HG03565 (cell line): ENCODE data around the gene ZNF584.

Source experiments
- ATAC-seq: cut with Tn5 transposase; IDR thresholded peaks from one replicate; pipeline ENCODE4 v1.9.1; 2021; ENCODE audit warnings: mild to moderate bottlenecking, moderate library complexity; ENCODE audit not compliant: unreplicated experiment

Gene ZNF584

GRCh38 chr19:58385891-58386575, 22.4 kb upstream of the ZNF584 start:
- no peak for ATAC-seq

- peak; percentile 76 for ATAC-seq
Observed at GRCh38 chr19:58386576-58387337, 21.7 kb upstream of the ZNF584 start, which contains the start of gene RPS5. RPS5 (plus strand) TSS chr19:58387269; CDS start chr19:58388138, 869 bp downstream.

GRCh38 chr19:58387338-58388174, 20.9 kb upstream of the ZNF584 start:
- no peak for ATAC-seq

- ATAC-seq, result no peak
Observed at GRCh38 chr19:58388175-58388526, 20.3 kb upstream of the ZNF584 start.

GRCh38 chr19:58392945-58393724, 15.3 kb upstream of the ZNF584 start:
- ATAC-seq, result no peak

- no peak for ATAC-seq
Observed at GRCh38 chr19:58393725-58394033, 14.8 kb upstream of the ZNF584 start.

GRCh38 chr19:58394821-58395219, 13.6 kb upstream of the ZNF584 start:
- ATAC-seq, result no peak

- ATAC-seq, result no peak
Observed at GRCh38 chr19:58395220-58395978, 13.1 kb upstream of the ZNF584 start, which contains the start of gene RNF225. RNF225 (plus strand) TSS chr19:58395656; CDS start chr19:58396090, 434 bp downstream.

GRCh38 chr19:58395979-58396627, 12.3 kb upstream of the ZNF584 start:
- ATAC-seq, result no peak

- no peak for ATAC-seq
Observed at GRCh38 chr19:58396691-58397532, 11.5 kb upstream of the ZNF584 start.

- no peak for ATAC-seq
Observed at GRCh38 chr19:58397533-58398037, 10.9 kb upstream of the ZNF584 start.

- no peak for ATAC-seq
Observed at GRCh38 chr19:58398087-58398486, 10.4 kb upstream of the ZNF584 start.

- no peak for ATAC-seq
Observed at GRCh38 chr19:58398545-58398944, 9.9 kb upstream of the ZNF584 start.

- ATAC-seq, result no peak
Observed at GRCh38 chr19:58399903-58400302, 8.5 kb upstream of the ZNF584 start.

- no peak for ATAC-seq
Observed at GRCh38 chr19:58400316-58400915, 8.0 kb upstream of the ZNF584 start.

- ATAC-seq, result peak; percentile 97
Observed at GRCh38 chr19:58400916-58401839, 7.3 kb upstream of the ZNF584 start.

GRCh38 chr19:58401840-58402421, 6.5 kb upstream of the ZNF584 start:
- ATAC-seq, result no peak
